NCI-H774 (cell line): ENCODE results near the gene EGFLAM.

Source experiments
- DNase-seq: peaks from one replicate; lab custom pipeline; 2025; lab: John Stamatoyannopoulos, UW

The EGFLAM gene

DNA sequence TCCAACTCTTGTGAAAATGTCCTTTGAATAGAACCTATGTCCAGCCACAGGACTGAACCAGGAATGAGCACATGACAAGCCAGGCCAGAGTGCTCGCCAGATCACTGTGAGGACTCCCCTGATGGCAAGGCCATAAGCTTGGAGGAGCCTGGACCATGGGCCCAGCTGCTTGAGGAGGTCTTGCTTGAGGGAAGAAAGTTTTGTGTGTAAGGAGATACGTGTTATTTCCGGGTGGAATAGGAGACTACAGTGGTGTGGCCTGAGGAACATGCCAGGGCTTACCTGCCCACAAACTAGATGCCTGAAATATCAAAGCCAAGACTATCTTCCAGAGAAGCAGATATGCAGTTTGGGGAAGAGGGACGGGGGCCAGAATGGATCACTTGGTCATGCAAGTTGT is 213.3 kb downstream of the EGFLAM start:
- no peak for DNase-seq

DNA sequence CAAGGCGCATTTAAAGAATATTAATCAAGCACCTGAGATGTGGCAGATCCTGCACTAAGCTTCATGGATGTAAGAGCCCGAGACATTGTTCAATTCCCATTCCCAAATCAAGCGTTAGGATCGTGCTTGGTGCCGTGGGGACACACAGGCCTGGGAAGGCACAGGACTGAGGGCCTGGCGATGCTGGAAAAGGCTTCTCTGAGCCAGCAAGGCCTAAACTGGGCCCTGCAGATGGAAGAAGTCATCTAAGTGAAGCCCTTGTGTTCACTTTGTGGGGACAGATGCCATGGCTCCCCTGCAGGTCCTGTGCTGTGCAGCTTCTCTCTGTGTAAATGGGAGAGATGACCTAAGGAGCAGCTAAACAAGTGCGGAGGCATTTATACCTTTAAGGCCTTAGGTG is 214.2 kb downstream of the EGFLAM start:
- DNase-seq = no peak

DNA sequence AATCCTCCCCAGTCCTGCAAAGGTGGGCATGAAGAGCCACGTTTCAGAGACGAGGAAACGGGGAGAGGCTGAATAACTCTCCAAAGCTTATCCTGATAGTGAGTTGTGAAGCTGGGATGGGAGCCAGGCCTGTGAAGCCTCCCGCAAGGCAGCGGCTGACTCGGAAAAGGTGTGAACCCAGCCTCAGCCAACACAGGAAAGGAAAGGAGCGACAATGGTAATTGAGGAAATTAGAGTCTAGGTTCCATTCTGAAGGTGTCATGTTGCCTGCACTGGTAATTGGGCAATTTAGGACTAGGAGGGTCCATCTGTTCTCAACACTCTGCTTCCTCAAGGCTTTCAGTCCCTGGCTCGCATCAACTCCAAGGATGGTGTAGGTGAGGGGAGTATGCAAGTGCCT is 214.6 kb downstream of the EGFLAM start:
- no peak for DNase-seq

GRCh38 chr5:38478166-38478565 is 219.8 kb downstream of the EGFLAM start:
- no peak for DNase-seq

- DNase-seq = no peak
Measured at GRCh38 chr5:38478878-38479277, 220.5 kb downstream of the EGFLAM start.

DNA sequence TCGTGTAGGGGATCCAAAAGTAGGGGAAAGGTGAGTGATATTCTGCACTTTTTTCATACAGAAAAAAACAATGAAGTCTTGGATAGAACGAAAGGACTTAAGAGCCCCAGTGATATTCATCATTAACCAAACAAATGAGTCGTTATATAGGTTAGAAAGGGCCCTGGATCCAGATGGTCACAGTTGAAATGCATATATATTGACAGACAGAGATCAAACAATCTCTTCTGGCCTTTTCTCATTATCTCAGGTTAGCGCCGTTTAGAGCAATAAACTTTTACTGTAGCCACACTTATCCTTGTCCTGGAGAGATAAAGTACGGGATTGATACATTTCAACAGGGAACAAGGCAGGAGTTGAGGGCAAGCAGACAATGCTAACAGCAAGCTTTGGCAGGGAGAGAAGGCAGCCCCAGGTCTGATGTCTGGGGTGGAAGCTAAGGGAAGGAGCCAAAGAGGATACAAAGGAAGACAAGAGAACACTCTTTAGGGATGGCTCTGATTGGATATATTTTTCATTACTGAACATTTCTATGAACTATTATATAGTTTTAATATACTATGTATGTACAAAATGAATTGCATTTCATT is 221.1 kb downstream of the EGFLAM start:
- DNase-seq = no peak

DNA sequence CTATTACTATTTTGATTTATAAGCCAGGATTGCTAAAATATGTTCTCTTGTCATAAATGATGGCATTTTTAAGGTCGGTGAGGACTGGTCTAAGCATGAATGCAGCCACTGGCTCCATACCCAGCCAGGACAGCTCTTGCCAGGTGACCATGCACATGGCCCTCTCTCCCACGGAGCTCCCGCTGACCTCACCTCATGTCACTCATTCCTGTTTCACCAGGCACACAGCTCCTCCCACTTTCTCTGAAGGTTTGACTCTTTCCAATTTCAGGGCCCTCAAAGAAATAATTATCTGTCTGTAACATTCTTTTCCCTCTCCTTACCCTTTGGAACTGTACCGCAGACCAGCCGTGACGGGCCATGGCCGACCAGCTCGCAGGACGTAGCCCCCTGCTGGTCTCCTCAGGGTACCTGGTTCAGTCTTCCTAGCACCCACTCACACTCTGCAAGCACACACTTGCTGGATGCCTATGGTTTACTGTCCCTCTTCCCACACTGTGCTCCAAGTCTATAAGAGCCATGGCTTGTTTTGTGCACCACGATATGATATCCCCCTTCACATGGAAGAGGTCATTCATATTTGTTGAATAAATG is 225.5 kb downstream of the EGFLAM start:
- no peak for DNase-seq

- no peak for DNase-seq
Measured at GRCh38 chr5:38494175-38494574, 235.8 kb downstream of the EGFLAM start.

DNA sequence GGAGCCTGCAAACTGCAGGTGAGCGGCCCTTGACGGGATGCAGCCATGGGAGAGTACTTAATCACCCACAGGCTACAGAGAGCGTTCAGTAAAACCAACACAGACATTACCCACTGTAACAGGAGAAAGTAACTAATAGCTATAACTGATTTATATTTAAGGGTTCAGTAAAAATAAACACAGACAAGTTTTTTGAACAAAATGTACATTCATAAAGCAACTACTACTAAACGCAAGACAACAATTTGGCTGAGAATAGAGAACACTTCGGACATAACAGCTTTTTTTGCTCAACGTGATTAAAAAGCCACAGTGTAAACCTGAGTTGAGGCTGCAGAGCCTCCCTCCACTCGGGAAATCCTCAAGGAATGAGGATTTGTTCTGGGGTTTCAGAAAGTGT is 236.4 kb downstream of the EGFLAM start:
- no peak for DNase-seq

- DNase-seq = no peak
Measured at GRCh38 chr5:38497946-38498345, 239.6 kb downstream of the EGFLAM start.

- DNase-seq = no peak
Measured at GRCh38 chr5:38500573-38501260, 242.4 kb downstream of the EGFLAM start.

GRCh38 chr5:38506302-38506701 is 247.9 kb downstream of the EGFLAM start:
- DNase-seq = no peak

GRCh38 chr5:38509185-38509584 is 250.8 kb downstream of the EGFLAM start:
- DNase-seq = no peak
